Suprapubic skin (tissue), 4 donors: ENCODE data around the gene MRM2.

Experiments used
- CTCF ChIP-seq, 2 donors: fragments of 200-600 bp in 1 of 2; fragments of 450-650 bp in 1 of 2; sonication (generic) in 1 of 2; IDR thresholded peaks; one replicate each; pipeline ENCODE4 v1.5.1; 2016 to 2019; ENCODE audit warnings: antibody characterized with exemption in 2 of 2, mild to moderate bottlenecking in 1 of 2, moderate library complexity in 1 of 2
- POLR2A ChIP-seq, 2 donors: fragments of 450-650 bp; IDR thresholded peaks; one replicate each; pipeline ENCODE4 v1.6.1; 2017; ENCODE audit warnings: antibody characterized with exemption in 2 of 2, mild to moderate bottlenecking in 2 of 2, moderate library complexity in 2 of 2
- POLR2AphosphoS5 ChIP-seq, 3 donors: sonication (generic); formaldehyde crosslinking; IDR thresholded peaks; one replicate each; pipeline ENCODE4 v1.6.1; 2017; ENCODE audit warnings: antibody characterized with exemption in 3 of 3

- TF ChIP-seq POLR2A (IDR thresholded peaks at IDR 0.05) (no peak), CTCF (IDR thresholded peaks at IDR 0.05) (no peak), POLR2AphosphoS5 (IDR thresholded peaks at IDR 0.05) (no peak)
Observed at GRCh38 chr7:2290877-2291276, 48.9 kb upstream of the MRM2 start.
